ENCODE data around the gene ZNF714.
"Not testable (repeated sequence)": the region's sequence is repeated elsewhere in the genome, so short reads cannot be mapped to it uniquely, and the experiment has no call there.

ZNF714 gene

DNA sequence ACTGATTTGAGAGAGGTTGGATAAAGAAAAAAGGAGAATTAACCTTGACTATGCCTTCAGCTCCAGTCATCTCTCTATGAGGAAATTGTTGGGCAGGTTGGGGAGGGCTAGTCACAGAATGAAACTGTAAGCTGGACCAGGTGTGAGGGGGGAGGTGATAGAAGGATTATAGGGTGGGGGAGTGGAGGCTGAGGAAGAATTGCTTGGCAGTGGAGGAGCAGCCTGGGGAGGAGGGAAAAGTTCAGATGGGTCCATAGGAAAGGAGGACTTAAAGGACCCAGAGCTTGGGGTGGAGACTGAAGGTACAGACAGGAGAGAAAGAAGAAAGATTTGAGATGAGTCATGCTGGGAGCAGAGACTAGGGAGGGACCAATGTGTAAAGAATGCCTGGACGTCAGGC, 51.6 kb downstream of the ZNF714 start:
- no peak for DNase-seq

DNA sequence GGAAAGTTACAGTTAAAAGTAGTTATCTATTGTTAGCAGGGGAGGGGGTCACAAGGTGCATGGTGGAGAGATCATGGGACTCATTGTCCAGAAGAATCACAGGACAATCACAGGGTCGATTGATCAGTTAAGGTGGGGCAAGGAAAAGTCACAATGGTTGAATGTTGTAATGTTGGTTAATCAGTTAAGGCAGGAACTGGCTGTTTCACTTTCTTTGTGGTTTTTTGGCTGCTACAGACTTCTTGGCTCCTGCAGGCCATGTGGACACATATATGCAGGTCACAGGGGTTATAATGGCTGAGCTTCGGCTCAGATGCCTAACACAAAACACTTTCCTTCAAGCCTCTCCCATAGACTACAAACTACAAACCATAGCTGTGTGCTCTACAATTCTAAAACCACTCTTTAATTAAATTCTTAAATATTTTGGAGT, 52.9 kb downstream of the ZNF714 start:
- DNase-seq, result no peak

DNA sequence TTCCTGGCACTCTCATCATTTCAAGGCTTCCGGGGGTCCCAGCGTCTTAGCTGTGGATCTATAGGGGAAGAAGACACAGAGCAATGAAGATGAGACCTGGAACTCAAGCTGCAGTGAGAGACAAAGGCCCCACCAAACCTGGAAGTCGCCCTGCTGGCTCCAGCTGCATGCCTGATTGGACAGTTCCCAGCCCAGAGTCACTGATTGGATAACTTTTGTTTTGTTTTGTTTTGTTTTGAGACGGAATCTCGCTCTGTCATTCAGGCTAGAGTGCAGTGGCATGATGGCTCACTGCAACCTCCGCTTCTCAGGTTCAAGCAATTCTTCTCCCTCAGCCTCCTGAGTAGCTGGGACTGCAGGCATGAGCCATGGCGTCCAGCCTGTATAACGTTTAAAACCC, 53.4 kb downstream of the ZNF714 start:
- no peak for DNase-seq

DNA sequence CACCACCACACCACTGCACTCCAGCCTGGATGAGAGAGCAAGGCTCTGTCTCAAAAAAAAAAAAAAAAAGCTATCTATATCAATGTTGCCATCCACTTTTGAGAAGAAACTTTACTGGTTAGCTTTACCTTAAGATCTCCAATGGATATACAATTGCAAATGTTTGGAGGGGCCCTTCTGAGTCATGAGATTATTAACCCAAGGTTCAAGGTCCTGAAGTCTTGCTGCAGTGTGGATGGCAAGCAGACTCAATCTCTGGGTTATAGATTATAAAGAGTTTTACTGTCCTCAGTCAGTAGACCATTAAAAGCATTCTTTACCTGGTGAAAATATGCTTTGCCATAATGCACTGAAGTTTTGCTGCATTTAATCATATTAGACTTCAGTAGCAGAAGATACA, 56.1 kb downstream of the ZNF714 start:
- no peak for DNase-seq

DNA sequence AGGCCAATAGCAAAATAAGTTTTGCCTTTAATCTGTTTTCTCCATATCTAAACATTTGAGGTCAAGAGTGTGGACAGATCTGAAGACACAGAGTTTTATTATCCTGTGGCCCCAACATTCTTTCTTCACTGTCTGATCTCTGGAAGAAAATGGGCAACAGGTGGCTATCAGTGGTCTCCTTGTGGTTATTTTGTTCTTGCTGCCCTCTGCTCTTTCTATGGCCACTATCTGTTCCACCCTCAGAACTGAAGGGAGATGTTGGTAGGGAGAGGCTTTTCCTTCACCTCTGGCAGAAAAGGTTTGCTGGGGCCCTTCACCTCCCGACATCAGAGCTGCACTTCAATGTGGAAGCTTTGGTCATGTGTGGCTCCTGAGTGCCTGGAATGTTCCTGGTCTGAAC, 59.0 kb downstream of the ZNF714 start:
- not testable (repeated sequence) for DNase-seq

DNA sequence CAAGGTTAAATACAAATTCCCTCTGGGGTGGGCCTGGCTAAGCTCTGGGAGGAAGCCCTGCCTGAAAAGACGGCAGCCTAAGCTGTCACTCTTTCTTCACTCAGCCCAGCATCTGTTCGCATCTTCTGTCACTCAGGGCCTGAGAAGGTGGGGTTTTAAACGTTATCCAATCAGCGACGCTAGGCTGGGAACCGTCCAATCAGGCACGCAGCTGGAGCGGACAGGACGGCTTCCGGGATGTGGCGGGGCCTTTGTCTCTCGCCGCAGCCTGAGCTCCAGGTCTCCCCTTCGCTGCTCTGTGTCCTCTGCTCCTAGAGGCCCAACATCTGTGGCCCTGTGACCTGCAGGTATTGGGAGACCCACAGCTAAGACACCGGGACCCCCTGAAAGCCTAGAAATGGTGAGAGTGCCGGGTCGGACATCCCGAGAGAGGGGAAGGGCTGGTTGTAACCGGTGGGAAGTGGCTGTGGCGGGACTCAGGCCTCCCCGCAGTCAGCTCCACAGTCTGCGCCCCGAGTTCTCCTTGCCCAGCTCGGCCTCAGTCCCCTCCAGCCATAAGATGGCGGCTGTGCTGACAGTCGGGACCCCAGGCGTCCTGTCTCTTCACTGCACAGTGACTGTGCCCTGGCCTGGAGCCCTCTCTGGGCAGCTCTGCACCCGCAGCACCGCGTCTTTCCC, 59.9 kb downstream of the ZNF714 start, which contains the start of gene ZNF431:
Gene ZNF431, plus strand, starts transcription at position 254 of the 678 bp plus-strand sequence. Its CDS starts 144 bp downstream, at position 398.
- peak; percentile 95 for DNase-seq

DNA sequence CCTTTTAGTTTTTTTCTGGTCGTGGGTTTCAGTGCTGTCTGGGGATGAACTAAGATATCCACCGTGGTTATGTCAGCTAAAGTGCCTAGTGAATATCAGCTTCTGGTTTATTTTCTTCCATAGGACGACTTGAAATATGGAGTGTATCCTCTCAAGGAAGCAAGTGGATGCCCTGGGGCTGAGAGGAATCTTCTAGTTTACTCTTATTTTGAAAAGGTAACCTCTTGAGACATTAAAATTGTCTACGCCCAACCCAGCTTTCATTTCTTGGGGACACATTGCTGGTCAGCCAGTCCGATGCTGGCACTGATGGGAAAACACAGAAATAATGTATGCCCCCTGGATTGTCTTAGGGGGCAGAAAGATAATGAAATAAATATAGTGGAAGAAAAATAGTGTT, 61.4 kb downstream of the ZNF714 start:
- no peak for DNase-seq

DNA sequence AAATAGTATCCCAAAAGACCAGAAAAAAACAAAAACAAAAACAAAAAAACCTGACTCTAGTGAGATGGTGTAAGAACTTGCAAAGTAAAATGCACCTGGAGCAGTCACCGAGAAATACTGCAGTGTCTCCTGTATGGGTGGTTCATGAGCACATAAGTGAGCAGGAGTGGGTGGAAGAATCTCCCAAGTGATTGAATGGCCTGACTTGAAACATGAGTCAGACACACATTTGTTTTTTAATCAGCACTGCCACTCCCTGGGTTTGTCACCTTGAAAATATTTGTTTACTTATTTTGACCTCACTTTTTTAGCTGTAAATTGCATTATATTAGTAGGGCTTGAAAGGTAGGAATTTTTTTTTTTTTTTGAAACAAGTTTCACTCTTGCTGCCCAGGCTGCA, 61.9 kb downstream of the ZNF714 start:
- no peak for DNase-seq

DNA sequence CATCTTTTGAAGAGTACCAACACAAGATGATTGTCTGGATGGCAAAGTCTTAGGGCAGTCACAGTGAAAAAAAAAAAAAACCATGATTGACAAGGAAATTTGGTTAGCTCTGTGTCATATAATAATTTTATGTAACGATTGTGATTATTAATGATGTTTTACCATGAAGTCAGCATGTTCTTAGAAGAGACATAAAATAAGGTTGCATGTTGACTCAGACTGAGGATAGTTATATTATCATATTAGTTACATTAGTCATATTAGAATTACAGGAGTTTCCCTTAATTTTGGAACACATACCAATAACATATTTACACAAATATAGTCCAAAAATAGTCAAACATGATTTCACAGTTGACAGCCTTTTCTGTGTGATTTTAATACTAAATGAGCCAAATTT, 65.5 kb downstream of the ZNF714 start:
- DNase-seq, result no peak

DNA sequence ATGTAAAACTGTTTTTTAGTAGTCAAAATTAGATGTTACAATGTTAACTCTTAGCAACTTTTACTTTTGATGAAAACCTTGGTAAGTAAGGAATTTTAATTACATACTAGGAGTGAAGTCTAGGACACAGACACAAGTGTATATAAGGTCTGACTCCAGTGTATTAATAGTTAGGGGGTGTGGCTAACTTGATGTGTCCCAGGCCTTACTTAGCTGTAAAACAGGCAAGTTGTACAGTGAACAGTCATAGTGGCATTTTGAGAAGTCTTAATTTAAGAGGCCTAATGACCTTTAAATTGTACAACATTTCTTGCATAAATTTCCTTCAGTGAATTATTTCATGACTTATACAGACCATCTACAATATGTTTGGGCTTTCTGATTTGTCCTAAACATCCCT, 66.7 kb downstream of the ZNF714 start:
- DNase-seq, result no peak

DNA sequence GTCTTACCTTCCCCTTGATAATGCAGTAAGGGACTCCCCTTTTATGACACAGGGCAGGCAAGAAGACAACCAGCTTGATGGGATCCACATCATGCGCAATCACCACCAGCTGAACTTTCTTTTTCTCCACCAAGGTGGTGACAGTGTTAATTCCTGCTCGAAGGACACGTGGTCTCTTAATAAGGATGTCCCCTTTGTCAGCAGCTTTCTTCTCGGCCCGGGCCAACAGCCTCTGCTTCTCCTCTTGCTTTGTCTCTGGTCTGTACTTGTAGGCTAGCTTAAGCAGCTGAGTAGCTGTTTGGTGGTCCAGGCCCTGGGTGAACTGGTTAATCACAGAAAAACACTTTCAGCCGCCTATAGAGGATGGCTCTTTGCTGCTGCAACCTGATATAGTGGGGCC, 67.9 kb downstream of the ZNF714 start:
- no peak for DNase-seq

DNA sequence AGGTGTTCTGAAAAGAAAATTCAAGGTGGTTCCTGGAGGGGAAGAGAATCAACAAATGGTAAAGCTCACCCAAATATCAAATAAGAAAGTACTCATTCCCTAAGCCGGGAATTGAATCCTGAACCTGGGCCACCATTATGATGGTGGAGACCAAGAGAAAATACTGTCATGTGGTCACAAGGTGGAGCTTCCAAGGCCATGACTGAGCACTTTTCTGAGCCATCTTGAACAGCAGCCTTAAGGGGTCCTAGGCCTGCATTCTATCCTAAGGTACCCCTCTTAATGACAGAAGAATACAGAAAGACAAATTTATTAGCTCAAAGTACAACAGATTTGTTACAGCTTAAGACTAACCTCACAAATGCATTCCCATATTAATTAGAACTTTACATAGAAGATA, 69.5 kb downstream of the ZNF714 start:
- DNase-seq, result no peak

DNA sequence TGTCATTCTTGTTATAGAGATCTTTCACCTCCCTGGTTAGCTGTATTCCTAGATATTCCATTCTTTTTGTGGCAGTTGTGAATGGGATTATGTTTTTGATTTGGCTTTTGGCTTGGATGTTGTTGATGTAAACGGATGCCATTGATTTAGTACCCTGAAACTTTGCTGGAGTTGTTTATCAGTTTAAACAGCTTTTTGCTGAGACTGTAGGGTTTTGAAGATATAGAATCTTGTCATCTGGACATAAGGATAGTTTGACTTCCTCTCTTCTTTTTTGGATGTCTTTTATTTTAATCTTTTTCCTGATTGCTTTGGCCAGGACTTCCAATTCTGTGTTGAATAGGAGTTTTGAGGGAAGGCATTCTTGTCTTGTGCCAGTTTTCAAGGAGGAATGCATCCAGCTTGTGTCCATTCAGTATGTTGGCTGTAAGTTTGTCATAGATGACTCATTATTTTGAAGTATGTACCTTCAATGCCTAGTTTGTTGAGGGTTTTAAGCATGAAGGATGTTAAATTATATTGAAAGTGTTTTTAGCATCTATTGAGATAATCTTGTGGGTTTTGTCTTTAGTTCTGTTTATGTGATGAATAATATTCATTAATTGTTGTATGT, 76.6 kb downstream of the ZNF714 start:
- DNase-seq, result peak; percentile 27

DNA sequence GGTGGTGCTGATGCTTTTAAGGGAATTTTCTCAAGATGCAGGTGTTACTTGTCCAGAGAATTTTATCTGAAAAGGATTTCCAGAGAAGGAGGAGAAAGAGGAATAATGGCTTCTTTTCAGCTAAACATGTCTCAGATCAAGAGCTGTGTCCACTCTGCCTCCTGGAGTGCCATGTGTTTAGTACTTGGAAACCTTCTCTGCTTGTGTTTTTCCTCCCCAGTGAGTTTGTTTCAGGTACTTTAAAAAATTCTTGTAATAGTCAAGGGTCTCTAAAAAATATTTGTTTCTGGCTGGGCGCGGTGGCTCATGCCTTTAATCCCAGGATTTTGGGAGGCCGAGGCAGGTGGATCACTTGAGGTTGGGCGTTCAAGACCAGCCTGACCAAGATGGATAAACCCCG, 82.5 kb downstream of the ZNF714 start:
- DNase-seq, result no peak

DNA sequence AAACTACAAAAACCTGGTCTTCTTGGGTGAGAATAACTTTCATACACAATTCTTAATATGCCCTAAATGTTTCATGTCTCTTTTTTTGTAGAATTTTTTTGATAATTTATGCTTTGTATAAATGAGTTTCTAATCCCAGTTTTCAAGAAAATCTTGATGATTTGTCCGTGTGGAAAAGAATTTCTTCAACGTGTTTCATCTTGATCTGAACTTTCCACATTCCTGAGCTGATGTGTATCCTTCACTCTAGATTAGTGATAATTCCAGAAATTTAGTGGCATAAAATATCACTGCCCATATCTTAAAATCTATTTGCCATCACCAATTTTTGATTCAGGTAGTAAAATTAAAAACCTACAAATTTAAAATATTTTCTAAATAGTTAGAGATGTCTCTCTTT, 84.4 kb downstream of the ZNF714 start:
- no peak for DNase-seq

Data from fibroblast of skin of right biceps (primary cell).